Ramos (cell line): ENCODE measurements around the gene CDH22.

ENCODE experiments used
- in situ Hi-C: fragments of 300-500 bp; cut with MboI; formaldehyde crosslinking; loops from one replicate; pipeline ENCODE4 v1.14.3; 2022; ENCODE audit warnings: low sequenced_read_pairs; ENCODE audit not compliant: unreplicated experiment

CDH22 gene

DNA sequence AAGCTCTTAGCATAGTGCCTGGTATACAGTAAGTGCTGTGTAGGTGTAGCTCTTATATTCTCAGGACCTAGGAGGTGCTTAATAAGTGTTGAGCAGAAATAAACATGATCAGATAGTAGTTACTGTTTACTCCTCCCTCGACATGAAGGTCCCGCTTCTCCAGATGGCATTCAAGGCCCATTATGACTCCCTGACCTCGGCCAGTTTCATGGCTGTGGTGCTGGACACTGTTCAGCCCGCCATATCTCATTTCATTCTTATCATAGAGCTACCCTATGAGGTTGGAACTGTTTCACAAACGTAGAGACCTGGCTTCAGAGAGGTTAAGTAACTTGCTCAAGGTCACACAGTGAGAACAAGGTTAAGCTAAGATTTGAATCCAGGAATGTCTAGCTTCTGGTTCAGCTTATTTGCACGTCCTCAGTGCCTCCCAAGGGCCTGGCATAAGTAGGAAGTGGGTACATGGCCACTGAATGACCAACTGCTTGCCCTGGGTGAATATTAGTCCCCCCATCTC is 151.2 kb downstream of the CDH22 start:
- in situ Hi-C loops = no loop called here

DNA sequence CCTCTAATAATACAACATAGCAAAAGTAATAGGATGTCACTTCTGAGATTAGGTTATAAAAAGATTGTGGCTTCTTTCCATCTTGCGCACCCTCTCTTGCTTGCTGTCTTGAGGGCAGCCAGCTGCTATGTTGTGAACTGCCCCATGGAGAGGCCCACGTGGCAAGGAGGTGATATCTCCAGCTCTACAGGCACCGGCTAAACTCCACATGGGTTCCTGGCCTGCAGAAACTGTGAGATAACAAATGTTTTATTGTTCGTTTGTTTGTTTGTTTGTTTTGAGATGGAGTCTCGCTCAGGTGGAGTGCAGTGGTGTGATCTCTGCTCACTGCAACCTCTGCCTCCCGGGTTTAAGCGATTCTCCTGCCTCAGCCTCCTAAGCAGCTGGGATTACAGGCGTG is 152.2 kb downstream of the CDH22 start:
- in situ Hi-C loops = no loop called here

DNA sequence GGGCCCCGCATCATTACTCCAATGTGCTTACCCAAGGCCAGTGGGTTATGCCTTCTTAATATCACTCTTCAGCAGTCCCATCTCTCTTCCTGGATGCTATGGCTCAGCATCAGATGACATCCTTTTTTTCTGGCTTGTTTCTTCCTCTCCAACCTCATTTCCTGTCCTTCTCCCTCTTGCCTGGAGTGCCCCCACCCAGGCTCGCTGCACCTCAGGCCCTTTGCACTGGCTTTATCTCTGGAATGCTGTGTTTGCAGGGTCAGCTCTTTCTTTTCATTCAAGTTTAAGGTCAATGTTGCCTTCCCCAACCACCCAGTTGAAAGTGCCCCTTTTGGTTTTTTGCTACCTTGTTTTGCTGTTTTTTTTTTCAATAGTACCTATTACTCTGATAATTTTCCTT is 153.5 kb downstream of the CDH22 start:
- in situ Hi-C loops = no loop called here

DNA sequence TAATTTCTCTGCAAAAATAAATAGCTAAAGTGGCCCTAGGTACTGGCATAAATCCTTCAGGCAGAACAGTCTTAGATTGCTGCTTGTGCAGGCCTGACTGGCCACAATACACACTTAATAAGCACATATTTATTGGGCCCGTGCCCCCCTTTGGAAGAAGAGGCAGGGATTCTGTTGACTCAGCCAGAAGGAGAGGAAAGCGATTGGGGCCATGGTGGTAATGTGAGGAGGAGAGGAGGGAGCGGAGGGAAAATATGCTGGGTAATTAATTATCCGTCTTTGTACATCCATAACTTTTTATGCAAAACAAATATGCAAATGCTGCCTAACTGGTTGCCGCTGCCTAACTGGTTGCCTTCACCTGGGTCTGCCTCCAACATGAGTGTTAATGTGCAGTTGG is 154.0 kb downstream of the CDH22 start:
- in situ Hi-C loops = no loop called here

DNA sequence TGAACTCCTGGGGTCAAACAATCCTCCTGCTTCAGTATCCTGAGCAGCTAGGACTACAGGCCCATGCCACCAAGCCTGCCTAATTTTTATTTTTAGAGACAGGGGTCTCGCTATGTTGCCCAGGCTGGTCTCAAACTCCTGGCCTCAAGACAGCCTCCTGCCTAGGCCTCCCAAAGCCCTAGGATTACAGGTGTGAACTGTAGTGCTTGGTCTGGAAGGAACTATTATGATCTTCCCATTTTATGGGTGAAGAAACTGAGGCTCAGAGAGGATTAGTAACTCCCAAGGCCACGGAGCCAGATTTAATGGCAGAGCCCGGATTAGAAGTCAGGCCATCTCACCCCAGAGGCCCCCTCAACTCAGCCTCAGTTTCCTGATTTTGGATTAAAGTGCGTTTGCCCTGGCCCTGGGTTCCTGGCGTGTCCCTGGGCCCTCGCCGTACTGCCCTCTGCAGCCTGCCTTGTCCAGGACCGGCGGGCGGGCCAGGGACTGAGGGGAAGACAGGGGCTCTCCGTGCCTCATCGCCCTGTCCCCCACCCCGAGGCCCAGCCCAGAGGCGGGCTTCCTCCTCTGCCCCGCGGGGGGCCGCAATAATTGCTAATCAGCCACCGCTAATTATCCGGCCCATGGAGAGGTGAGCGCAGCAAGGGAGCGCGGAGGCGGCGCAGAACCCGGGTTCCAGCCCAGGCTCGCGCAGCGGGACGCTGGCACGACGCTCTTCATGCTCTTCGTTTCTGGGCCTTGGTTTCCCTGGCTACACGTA is 155.3 kb downstream of the CDH22 start:
- in situ Hi-C loops = no loop called here

- in situ Hi-C loops = no loop called here
These were observed 156.4 kb downstream of the CDH22 start for GRCh38 chr20:46151936-46152335.

DNA sequence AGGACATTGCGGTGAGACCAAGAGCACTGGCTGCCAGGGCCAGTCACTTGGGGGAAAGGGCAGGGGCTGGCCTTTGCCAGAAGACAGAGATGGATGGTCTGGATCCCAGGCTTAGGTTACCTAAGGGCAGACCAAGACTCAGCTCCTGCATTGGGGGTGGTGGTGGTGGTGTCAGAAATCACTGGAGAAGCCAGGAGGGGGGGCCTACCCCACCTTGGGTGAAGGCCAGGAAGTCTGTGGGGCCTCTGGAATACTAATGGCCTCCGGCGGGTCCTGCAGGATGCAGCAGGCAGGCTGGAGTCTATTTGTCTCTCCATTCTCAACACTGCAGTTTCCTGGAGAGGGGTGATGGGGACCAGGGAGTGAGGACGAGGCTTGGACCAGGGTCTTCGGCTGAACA is 157.4 kb downstream of the CDH22 start:
- in situ Hi-C loops = no loop called here

DNA sequence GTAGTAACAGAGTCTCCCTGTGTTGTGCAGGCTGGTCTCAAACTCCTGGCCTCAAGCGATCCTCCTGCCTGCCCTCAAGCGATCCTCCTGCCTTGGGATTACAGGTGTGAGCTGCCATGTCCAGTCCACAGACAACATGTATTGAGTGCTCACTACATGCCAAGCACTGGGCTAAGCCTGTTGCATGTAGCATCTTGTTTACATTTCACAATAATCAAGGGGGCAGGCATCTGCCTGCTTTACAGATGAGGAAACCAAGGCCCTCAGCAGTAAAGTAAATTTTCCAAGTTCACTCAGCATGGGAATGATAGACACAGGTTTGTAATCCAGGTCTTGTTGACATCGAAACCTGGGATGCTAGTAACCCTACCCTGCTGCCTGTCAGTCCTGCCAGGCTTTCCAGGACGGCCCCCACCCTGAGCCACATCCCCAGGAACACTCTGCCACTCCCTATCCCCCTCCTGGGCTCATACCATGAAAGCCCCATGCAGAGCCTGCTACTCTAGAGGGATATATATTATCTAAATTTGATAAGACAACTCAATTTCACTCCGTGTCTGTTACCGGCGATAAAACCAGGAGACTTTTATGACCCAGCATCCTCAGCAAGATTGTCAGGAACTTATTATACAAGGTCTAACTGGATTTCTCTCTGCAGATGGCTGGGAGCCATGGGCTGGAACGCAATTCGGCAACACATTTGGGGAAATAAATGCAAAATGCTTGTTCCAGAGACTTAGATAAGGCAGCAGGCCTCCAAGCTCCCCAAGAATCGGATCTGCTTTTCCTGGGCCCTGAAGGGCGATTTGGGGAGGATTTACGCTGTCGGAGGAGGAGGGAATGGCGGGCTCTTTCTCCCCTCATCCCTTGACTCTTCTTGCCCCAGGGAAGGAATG is 159.7 kb downstream of the CDH22 start:
- in situ Hi-C loops = no loop called here

DNA sequence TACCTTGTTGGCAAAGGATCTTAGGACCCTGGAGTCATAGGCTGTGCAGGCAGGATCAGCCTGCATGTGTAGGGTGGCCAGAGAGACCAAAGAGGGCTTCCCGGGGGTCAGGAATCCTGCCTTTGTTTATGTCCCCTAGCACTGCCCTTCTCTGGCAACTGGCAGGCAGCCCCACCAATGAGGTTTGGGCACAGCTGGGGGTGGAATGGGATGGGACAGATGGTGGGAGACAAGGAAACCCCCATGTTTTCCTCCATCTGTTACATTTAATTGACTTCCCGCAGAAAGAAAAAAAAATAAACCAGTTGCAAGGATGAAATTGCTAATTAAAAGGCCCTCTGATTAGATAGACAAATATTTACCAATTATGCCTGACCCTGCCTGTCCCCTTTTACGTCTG is 162.6 kb downstream of the CDH22 start:
- in situ Hi-C loops = no loop called here

DNA sequence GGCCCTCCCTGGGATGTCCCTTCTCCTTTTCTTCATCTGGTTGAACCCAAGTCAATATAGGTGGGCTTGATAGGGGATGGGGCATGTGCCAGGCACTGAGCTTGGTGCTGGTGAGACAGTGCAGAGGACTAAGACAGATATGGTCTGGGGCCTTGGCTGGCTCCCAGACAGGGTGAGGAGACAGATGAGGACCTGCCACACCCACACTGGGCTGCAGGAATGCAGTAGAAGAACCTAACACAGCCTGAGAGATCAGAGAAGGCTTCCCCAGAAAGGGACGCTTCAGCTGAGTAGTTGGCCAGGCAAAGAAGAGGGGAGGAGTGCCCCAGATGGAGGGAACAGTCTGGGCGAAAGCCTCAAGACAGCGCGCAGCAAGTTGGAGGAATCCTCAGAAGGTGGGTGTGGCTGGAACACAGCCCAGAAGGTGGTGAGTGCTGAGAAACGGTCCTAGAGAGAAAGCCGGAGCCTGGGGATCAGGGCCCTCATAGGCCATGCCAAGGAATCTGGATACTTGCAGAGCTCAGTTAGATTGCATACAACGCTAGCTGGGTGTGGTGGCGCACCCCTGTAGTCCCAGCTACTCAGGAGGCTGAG is 163.8 kb downstream of the CDH22 start:
- in situ Hi-C loops = no loop called here

DNA sequence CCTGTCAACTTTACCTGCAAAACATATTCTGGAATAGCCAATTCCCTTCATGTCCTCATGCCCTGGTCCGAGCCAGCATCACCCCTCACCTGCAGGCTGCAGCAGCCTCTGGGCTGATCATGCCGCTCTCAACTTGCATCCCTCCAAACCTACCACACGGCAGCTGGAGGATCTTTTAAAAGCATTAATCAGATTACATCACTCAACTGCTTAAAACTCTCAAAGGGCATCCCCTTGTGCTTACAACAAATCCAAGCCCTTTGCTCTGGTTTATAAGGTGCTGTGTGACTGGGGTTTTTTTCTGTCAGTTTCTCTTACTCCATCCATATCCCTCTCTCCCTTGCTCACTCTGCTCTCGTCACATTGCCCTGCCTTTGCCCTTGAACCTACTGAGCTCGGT is 166.2 kb downstream of the CDH22 start:
- in situ Hi-C loops = no loop called here

DNA sequence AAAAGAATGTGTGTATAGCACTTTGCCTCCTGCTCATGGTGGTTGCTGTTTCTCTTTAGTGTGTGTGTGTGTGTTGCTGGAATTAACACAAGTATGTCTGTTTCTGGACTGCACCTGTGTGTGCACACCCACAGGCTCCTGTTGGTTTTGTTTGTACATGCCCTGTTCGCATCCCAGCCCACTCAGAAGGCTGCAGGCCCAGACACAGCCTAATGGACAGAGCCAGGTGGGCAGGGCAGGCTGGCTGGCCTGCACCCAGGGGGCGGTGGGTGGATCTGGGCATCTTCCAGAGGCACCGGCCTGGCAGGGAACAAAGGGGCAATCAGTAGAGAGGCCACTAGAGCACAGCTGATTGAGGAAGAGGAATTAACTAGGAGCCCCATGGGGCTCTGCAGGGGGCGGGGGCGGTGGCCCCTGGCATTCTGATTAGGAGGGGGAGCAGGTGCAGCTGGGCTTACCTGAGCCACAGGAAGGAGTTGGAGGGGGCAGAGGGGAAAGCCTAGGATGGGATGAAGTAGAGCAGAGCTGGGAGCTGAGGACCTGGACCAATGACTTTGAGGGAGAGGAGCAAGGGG is 168.3 kb downstream of the CDH22 start:
- in situ Hi-C loops = no loop called here

- in situ Hi-C loops = no loop called here
These were observed 168.9 kb downstream of the CDH22 start for GRCh38 chr20:46139266-46139889.

GRCh38 chr20:46137816-46138215 is 170.5 kb downstream of the CDH22 start:
- in situ Hi-C loops = no loop called here

GRCh38 chr20:46135856-46136633 is 172.3 kb downstream of the CDH22 start:
- in situ Hi-C loops = no loop called here

GRCh38 chr20:46134716-46135115 is 173.6 kb downstream of the CDH22 start:
- in situ Hi-C loops = no loop called here

DNA sequence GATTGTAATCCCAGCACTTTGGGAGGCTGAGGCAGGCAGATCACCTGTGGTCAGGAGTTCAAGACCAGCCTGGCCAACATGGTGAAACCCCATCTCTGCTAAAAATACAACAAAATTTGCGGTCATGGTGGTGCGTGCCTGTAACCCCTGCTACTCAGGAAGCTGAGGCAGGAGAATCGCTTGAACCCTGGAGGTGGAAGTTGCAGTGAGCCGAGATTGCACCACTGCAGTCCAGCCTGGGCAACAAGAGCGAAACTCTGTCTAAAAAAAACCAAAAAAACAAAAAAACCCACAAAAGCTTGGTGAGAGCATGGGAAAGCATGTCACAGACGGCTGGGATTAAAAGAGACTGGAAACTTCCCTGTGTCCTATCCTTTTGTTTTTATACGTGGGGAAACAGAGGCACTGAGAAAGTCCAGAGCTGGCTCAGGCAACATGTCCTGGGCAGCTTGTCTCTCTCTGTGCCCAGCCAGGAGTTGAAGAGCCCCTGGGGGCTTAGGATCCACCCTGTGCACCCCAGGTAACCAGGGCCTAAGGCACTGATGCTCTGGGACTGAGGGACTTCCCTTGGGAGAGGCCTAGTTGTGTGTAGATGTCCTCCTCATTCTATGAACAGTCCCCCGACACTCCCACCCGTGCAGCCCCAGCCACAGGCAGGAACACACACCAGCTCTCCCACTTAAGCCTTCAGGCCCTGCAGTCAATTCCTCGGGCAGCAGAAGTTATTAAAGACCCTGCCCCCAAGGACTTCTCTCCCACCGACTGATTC is 174.2 kb downstream of the CDH22 start:
- in situ Hi-C loops = no loop called here

DNA sequence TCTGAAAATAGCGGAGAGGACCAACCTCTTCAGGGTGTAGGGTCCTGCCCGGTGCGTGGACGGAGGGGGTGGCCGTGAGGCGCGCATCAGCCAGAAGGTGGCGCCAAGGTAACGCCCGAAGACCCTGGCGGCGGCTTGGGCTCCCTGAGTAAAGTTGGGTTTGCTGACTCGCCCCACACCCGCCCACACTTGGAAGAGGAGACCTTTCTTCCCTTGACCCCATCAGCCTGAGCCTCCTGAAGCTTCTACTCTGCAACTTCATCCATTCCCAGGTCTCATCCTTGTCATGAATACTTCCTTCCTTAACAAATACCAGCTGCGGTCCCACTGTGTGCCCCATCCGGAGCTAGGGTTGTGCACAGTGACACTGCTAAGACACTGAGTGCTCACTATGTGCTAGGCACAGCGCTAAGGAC is 175.6 kb downstream of the CDH22 start:
- in situ Hi-C loops = no loop called here

DNA sequence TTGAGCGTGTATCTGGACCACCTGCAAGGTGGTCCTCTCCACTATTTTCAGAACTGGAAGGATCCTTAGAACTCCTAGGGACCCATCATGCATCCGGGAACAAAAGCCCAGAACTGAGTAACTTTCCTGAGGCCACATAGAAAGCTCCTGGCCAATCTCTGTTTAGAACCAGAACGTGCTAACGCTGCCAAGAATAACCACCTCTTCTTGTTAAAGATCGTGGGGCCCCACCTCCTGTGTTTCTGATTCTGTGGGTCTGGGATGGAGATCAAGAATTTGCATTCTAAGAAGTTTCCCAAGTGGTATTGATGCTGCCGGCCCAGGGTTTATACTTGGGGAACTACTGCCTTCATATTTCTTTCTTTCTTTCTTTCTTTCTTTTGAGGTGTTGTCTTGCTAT is 176.9 kb downstream of the CDH22 start:
- in situ Hi-C loops = no loop called here
